HG03196 (cell line): ENCODE measurements around the gene AGMO.
"Not testable (repeated sequence)": the region's sequence is repeated elsewhere in the genome, so short reads cannot be mapped to it uniquely, and the experiment has no call there.

ENCODE experiments used
- ATAC-seq: cut with Tn5 transposase; IDR thresholded peaks from one replicate; pipeline ENCODE4 v1.9.1; 2021; ENCODE audit not compliant: unreplicated experiment

The AGMO gene

GRCh38 chr7:15560968-15561367 is 847 bp downstream of the AGMO start:
- no peak for ATAC-seq

GRCh38 chr7:15559416-15559928 is 2.3 kb downstream of the AGMO start:
- ATAC-seq, result no peak

- no peak for ATAC-seq
These were observed 3.1 kb downstream of the AGMO start for GRCh38 chr7:15558756-15559155.

- ATAC-seq, result no peak
These were observed 4.1 kb downstream of the AGMO start for GRCh38 chr7:15557686-15558085.

GRCh38 chr7:15557186-15557585 is 4.6 kb downstream of the AGMO start:
- ATAC-seq, result no peak

GRCh38 chr7:15556339-15557105 is 5.3 kb downstream of the AGMO start:
- ATAC-seq, result no peak

- ATAC-seq, result no peak
These were observed 6.4 kb downstream of the AGMO start for GRCh38 chr7:15555381-15555859.

GRCh38 chr7:15554744-15555143 is 7.1 kb downstream of the AGMO start:
- ATAC-seq, result no peak

GRCh38 chr7:15554081-15554480 is 7.7 kb downstream of the AGMO start:
- ATAC-seq, result no peak

GRCh38 chr7:15547320-15547719 is 14.5 kb downstream of the AGMO start:
- not testable (repeated sequence) for ATAC-seq

- no peak for ATAC-seq
These were observed 15.5 kb downstream of the AGMO start for GRCh38 chr7:15546272-15546792.

- no peak for ATAC-seq
These were observed 17.8 kb downstream of the AGMO start for GRCh38 chr7:15544050-15544449.

GRCh38 chr7:15543256-15543655 is 18.6 kb downstream of the AGMO start:
- ATAC-seq, result no peak

- ATAC-seq, result no peak
These were observed 34.2 kb downstream of the AGMO start for GRCh38 chr7:15527648-15528047.

- ATAC-seq, result no peak
These were observed 36.1 kb downstream of the AGMO start for GRCh38 chr7:15525652-15526263.

GRCh38 chr7:15524077-15524476 is 37.7 kb downstream of the AGMO start:
- no peak for ATAC-seq

- not testable (repeated sequence) for ATAC-seq
These were observed 44.0 kb downstream of the AGMO start for GRCh38 chr7:15517865-15518264.

GRCh38 chr7:15515252-15515651 is 46.6 kb downstream of the AGMO start:
- ATAC-seq, result no peak

- ATAC-seq, result no peak
These were observed 53.6 kb downstream of the AGMO start for GRCh38 chr7:15508258-15508657.

- ATAC-seq, result no peak
These were observed 54.1 kb downstream of the AGMO start for GRCh38 chr7:15507708-15508107.

- no peak for ATAC-seq
These were observed 54.6 kb downstream of the AGMO start for GRCh38 chr7:15507171-15507570.

GRCh38 chr7:15505761-15506160 is 56.1 kb downstream of the AGMO start:
- ATAC-seq, result no peak
